ENCODE data around the gene DMRTB1.
A peak's percentile ranks its signal among the peaks of the same experiment; 100 is the strongest.
"Not testable (repeated sequence)": the region's sequence is repeated elsewhere in the genome, so short reads cannot be mapped to it uniquely, and the experiment has no call there.

The DMRTB1 gene

GRCh38 chr1:53459321-53460175 is at the start of gene DMRTB1:
Gene DMRTB1, plus strand, starts transcription at chr1:53459399. Its CDS starts 55 bp downstream, at chr1:53459454.
- DNase-seq = no peak

GRCh38 chr1:53409695-53410094 is 49.5 kb upstream of the DMRTB1 start:
- DNase-seq = no peak

GRCh38 chr1:53410100-53410541 is 49.1 kb upstream of the DMRTB1 start:
- DNase-seq = peak; percentile 60

GRCh38 chr1:53410701-53411100 is 48.5 kb upstream of the DMRTB1 start:
- no peak for DNase-seq

DNA sequence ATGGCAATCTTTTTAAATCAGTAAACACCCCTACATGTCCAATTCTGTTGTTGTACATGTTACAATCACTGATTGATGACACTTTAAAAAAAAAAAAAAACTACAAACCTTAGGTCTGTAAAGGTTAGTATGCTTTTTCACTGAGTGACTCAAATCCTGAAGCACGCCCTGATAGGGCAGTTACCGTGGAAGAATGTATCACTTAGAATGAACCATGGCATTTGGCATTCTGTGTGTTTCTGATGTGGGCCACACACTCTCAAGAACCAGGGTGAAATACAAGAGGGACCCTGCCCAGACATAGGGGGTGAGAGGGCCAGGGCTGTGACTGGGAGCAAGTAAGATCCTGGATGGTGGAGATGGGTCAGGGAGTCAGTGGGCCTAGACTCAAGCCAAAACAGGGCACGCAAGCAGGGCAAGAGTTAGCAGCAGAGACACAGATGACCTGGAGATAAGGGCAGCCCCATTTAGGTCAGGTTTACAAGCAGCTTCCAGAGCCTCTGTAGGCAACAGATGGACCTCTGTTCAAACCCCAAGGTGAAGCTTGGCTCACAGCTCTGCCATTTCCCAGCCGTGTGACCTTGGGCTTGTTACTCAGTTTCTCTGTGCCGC is 47.6 kb upstream of the DMRTB1 start:
- DNase-seq = no peak

DNA sequence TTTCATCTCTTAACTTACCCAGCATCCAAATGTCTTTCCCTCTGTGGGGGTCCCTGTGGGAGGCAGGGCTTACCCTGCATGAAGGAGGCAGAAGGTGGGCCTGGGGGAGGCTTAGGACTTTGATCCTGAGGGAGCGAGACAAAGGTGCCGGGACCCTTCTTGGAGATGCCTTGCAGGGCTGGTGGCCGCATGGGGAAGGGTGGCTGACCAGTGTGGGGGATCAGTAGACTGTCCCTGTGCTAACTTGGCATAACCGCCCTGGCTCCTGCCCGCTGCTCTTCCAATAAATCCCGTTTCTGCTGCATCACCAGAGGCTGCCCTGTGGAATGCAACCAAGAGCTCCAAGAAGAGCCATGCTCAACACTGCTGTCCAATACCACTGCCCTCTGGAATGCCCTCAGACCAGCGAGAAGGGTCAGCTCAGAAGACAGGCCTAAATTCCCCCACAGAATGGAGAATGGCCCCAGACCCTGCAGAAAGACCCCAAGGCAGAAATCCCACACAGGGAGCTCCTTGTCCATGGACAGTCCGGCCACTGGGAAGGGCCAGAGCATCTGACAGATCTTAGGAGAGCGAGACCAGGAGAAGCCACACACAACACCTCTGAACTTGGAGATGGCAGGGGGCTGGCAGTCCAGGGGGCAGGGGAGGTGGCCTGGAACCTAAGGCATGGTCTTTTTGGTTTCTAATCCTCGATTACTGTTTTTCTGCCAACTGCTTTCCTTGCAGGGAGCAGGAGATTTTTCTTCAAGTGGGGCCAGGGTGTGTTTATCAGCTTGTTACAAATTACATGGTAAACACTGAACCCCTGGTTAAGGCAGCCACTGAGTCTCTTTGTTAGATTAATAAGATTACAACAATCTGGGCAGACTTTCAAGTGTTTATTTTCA is 46.7 kb upstream of the DMRTB1 start:
- no peak for DNase-seq

DNA sequence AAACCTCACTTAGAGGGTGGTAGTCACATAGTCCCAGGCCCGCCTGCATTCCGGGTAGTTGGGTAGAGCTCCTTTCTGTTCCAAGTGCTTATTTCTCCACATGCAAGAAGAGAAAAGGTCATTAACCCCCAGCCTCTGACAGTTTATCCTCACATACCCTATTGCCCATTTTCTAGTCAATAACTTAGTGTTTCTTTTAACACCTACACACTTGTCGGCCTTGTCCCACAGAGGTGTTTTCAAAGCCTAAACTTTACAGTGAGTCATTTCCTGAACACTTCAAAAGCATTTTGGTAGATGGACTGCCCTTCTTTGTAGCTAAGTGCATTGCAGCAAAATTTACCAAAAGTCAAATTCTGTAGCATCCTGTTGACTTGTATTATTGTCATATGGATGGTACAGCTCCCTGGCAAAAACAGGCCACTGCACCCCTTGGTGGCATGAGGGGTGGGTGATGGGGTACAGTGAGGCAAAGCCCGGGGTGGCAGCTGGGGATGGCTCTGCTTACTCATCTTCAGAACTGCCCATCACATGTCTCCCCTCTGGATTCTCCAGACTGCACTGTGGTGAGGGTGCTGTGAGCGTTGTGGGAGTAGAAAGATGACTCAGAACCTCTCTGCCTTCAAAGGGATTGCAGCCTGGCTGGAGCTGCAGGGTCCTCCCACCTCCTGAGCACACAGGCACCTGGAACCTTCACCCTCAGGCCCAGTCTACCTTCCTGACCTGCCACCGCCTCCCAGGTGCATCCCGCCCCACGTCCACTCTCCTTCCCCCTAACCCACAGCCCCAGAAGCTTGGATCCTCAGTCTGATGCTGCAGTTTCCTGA is 45.8 kb upstream of the DMRTB1 start:
- DNase-seq = peak; percentile 74

DNA sequence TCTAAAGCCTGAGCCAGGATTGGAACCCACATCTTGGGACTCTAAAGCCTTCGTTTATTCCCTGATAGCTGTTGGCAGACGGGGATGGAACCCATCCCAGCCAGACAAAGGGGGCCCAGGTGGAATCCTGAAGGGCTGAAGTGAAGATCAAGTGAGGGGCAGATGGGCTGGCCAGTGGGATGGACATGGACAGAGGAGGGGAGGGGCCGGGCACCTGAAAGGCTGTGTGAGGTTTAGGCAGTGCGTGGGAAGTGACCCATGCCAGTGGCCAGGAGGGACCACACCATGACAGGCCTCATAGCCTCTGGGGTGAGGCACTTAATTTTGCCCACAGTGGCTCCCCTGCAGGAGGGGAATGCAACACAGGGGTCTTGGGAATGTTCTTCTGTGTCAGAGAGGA is 44.6 kb upstream of the DMRTB1 start:
- no peak for DNase-seq

DNA sequence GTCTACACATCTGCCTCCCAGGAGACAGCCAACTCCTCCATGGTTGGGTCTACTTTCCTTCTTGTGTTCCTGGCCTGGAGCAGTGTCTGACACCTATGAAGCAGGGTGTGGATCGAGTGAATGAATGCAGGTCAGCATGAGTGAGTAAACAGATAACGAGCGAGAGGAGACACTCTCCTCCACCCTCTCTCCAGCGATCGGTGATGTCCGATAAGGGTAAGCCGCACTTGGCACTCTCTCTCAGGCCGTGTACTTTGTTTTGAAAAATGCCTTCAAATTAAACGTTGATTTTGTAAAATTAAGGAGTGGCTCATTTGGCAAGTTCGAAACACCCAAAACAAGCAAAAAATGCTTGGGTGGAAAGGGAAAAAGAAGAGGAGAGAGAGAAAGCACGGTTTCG is 43.8 kb upstream of the DMRTB1 start:
- DNase-seq = no peak

- no peak for DNase-seq
Measured at GRCh38 chr1:53416269-53416813, 42.9 kb upstream of the DMRTB1 start.

DNA sequence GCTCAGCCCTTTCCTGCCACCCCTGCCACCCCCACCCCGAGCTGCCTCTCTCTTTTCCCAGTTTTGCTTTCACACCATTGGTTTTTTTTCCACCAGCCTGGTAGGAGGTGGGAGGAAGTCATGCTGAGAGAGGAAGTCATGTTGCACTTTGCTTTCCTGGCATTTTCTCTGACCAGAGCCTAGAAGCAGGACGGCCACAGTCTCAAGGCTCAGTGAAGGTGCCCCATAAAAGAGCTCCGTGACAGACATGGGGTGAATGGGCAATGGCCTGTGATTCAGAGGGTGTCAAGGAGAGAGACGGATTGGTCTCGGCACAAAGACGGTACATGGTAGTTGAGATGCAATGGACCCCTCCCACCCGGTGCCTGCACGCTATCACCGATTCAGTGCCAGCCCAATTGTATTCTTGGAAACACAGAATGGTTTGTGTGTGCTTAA is 42.1 kb upstream of the DMRTB1 start:
- DNase-seq = no peak

DNA sequence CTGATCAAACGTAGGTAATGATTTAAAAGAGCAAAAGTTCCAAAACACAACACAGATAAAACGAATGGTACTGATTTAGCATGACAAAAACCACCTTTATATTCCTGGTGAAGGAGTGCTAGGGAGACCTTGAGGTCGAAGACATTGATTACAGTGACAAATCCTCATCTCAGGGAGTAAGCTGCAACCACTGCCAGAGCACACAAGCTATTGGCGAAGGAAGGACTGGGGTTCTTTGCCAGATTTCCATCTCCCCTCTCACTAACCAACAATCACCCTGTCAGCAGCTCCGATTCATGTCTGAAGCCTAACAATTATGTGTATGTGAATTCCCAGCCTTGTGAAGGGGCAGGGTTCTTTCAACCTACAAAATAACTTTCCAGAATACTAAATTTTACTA is 40.2 kb upstream of the DMRTB1 start:
- no peak for DNase-seq

- DNase-seq = peak; percentile 33
Measured at GRCh38 chr1:53420341-53420740, 38.9 kb upstream of the DMRTB1 start.

GRCh38 chr1:53421208-53421607 is 38.0 kb upstream of the DMRTB1 start:
- no peak for DNase-seq

DNA sequence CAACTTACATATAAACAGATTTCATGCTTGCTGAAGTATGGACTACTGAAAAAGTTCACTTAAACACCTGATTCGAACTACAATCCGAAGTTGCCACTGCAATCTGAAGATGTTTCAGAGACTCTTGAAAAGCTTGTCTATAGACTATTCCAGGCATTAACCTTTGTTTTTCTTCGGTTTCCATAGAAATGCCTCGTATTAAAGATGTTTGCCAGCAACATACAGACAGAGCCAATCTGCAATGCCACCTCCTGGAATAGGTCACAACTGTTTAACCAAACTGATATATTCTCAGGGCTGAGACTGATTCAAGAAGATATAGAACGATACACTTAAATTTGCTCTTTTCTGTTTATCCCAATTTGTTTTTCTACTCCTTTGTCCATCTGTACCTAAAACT is 28.9 kb upstream of the DMRTB1 start:
- no peak for DNase-seq

- DNase-seq = no peak
Measured at GRCh38 chr1:53430779-53431178, 28.4 kb upstream of the DMRTB1 start.

GRCh38 chr1:53431244-53431643 is 28.0 kb upstream of the DMRTB1 start:
- no peak for DNase-seq

DNA sequence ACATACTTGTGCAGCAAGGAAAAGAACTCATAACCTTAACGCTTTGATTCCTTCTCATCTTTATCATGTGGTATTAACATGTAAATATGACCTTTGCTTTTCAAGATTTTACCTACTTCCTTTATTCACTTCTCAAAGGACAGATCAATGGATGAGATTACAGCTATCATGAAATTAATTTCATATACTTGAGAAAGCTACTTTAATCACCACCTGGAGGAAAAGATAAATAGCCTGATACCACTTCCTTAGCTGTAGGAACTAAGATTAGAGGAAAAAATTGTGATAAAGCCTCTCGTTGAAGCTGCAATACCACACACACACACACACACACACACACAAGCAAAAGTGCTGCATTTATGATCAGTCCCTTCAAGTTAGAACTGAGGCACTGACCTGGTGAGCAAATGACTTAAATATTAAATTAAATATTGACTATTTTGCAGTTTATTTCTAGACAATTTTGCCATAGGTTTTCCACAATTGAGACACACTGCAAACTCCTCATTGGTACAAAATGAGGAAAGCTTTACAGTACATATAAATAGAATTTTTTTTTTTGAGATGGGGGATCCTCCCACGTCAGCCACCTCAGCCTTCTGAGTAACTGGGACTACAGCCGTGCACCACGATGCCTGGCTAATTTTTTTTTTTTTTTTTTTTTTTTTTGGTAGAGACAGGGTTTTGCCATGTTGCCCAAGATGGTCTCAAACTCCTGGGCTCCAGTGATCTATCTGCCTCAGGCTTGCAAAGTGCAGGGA is 27.2 kb upstream of the DMRTB1 start:
- no peak for DNase-seq

DNA sequence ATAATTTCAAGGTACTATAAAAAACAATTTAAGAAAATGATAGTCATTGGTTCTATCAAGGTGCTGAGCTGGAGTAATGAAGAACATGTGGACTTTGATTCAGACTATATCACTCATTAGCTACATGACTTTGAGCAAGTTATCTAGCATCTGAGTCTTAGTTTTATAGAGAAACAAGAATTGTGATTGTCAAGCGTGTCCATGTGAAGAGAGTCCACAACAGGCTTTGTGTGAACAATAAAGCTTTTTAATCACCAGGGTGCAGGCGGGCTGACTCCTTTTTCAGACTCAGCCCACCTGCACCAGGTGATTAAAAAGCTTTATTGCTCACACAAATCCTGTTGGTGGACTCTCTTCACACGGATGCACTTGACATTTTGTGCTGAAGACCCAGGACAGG is 26.6 kb upstream of the DMRTB1 start:
- no peak for DNase-seq

GRCh38 chr1:53434405-53435007 is 24.7 kb upstream of the DMRTB1 start:
- DNase-seq = not testable (repeated sequence)

DNA sequence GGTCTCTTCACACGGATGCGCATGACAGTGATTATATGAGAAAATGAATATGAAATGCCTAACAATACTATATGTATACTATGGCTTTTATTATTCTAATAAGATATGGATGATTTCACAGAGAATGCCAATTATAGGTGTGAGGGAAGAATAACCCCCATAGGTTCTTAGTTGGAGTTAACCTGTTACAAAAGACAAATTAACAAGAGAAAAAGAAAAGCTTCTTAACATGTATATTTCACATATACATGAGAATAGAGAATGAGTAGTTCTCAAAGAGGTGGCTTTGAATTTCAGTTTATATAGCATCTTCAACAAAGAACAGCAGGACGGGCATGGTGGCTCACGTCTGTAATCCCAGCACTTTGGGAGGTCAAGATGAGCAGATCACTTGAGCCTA is 24.0 kb upstream of the DMRTB1 start:
- no peak for DNase-seq
